Measurements from ENCODE around the gene CLRN2. TPM values are rescaled to one million over a fixed set of nuclear protein-coding genes. Genes with fewer than 3 reads are reported as not detected.

CLRN2 gene
- polyA plus RNA-seq, 1 experiment: not detected

DNA sequence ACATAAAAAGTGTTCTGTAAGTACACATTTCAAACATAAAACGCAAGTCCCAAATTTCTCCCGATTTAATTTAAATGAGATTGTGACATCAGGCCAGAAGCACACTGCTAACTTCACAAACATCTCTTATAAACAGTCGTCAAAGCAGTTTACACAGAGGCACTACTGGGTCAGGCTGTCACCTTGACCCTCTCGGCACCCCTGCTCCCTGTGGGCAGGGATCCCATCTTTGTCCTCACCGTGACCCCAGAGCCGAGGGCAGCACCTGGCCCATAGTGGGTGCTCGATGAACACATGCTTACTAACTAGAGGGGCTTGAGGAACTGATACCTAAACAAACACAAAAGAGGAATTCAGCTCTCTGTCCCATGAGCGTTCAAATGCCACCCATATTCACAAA, 25.2 kb upstream of the CLRN2 start:
- peaks cover 13% of the 10 kb centered on the region; the same call in 1 of the 2 replicates for H3K36me3 ChIP-seq (ENCODE audit: control insufficient read depth, insufficient read depth, low read length)
- CTCF ChIA-PET: interaction anchor here (3.1 kb wide), 1 partner anchor 17 kb away, joined by 9 read pairs; no protein-coding TSS in a partner anchor
- TF ChIP-seq, protein P1, sequence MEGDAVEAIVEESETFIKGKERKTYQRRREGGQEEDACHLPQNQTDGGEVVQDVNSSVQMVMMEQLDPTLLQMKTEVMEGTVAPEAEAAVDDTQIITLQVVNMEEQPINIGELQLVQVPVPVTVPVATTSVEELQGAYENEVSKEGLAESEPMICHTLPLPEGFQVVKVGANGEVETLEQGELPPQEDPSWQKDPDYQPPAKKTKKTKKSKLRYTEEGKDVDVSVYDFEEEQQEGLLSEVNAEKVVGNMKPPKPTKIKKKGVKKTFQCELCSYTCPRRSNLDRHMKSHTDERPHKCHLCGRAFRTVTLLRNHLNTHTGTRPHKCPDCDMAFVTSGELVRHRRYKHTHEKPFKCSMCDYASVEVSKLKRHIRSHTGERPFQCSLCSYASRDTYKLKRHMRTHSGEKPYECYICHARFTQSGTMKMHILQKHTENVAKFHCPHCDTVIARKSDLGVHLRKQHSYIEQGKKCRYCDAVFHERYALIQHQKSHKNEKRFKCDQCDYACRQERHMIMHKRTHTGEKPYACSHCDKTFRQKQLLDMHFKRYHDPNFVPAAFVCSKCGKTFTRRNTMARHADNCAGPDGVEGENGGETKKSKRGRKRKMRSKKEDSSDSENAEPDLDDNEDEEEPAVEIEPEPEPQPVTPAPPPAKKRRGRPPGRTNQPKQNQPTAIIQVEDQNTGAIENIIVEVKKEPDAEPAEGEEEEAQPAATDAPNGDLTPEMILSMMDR (IDR thresholded peaks at IDR 0.05; ENCODE audit: insufficient read depth, low read depth, low read length): no peak
- POLR2A ChIA-PET: no interaction called here
- no peaks in the 10 kb centered on the region for H3K27me3 ChIP-seq (ENCODE audit: control insufficient read depth, insufficient read depth, low read length)
- no peak for DNase-seq (ENCODE audit: low read depth)
- no peak overlapping the region for H3K4me3 ChIP-seq (ENCODE audit: low read depth, low read length)

DNA sequence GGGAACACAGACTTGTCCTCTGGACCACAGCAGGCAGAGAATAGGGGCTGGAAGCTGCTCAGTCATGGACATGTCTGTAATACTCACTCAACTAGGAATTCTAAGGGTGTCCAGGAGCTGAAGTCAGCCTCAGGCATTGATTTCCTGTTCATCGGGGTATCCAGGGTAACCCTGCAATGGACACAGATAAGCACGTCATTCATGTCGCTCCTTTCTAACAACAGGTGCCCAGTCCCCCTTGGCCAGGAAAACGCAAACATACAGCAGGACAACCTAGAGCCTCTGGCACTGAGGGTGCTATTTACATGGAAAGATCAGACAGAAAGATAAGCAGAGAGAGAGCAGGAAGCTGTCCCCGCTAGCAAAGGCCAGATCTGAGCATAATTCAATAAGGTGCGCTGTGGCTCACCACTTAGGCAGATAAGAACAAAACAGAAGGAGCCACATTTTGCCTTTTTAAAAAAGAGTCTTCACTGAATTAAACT, 24.3 kb upstream of the CLRN2 start:
- TF ChIP-seq, protein P1 (IDR thresholded peaks at IDR 0.05; ENCODE audit: insufficient read depth, low read depth, low read length): no peak
- Histone ChIP-seq H3K36me3 (ENCODE audit: control insufficient read depth, insufficient read depth, low read length) (peaks cover 13% of the 10 kb centered on the region; the same call in 1 of the 2 replicates), H3K4me3 (ENCODE audit: low read depth, low read length) (no peak overlapping the region), H3K27me3 (ENCODE audit: control insufficient read depth, insufficient read depth, low read length) (no peaks in the 10 kb centered on the region)
- no peak for DNase-seq (ENCODE audit: low read depth)
- ChIA-PET POLR2A (no interaction called here), CTCF (interaction anchor here (3.1 kb wide), 1 partner anchor 18 kb away, joined by 9 read pairs; no protein-coding TSS in a partner anchor)

DNA sequence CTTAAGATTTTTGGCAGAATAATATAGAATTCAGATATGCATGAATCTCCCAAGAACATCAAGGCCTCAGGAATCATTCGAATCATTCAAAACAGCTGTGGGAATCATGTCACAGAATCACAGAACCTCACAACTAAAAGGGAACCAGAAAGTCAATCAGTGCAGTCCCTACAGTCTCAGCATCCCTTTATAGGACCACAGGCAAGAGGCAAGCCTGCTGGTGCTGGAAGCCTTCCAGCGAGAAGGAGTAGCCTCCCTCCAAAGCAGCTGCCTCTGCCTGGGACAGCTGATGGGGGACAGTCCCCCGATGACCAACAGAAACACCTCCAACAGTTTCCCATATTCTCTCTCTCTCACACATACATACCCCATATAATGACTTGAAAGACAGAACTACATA, 23.8 kb upstream of the CLRN2 start:
- TF ChIP-seq, protein P1 (IDR thresholded peaks at IDR 0.05; ENCODE audit: insufficient read depth, low read depth, low read length): no peak
- no peak for DNase-seq (ENCODE audit: low read depth)
- no peak overlapping the region for H3K4me3 ChIP-seq (ENCODE audit: low read depth, low read length)
- CTCF ChIA-PET: interaction anchor here (3.1 kb wide), 1 partner anchor 18 kb away, joined by 9 read pairs; no protein-coding TSS in a partner anchor
- H3K27me3 ChIP-seq (ENCODE audit: control insufficient read depth, insufficient read depth, low read length): no peaks in the 10 kb centered on the region
- POLR2A ChIA-PET: no interaction called here
- H3K36me3 ChIP-seq (ENCODE audit: control insufficient read depth, insufficient read depth, low read length): peaks cover 13% of the 10 kb centered on the region; the same call in 1 of the 2 replicates

DNA sequence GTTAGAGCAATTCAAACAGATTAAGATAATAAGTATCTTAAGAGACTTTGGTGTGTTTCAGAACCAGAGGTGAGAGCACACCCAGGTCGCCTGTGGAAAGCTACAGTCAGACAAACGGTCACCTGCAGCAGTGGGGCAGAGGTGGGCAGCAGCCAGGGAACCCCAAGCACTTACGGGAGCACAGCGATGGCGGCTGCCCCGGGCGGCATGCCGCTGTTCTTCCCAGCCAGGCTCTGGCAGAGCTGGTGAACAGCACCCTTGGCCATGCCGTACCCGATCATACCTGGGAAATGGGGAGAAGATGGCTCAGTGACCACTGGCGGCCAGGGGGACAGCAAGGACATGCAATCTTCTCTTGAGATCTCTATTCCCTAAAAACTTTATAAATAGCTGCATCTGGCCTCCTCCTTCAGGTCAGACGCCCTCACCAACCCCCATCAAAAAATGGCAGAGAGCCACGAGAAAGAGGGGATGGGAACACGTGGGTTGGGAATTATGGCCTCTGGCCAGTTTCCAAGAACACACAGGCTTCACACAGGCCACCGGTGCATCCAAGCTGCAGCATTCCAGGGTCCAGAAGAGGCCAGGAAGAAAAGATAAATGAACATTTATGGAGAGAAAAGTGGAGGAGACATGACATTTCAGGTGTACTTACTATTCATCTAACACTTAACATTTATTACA, 22.8 kb upstream of the CLRN2 start:
- no peak overlapping the region for H3K4me3 ChIP-seq (ENCODE audit: low read depth, low read length)
- TF ChIP-seq, protein P1 (IDR thresholded peaks at IDR 0.05; ENCODE audit: insufficient read depth, low read depth, low read length): no peak
- ChIA-PET CTCF (interaction anchor here (0.6 to 3.1 kb wide), 3 partner anchors 17 to 33 kb away, joined by 4 to 9 read pairs (median 5); no protein-coding TSS in a partner anchor), POLR2A (no interaction called here)
- H3K27me3 ChIP-seq (ENCODE audit: control insufficient read depth, insufficient read depth, low read length): no peaks in the 10 kb centered on the region
- H3K36me3 ChIP-seq (ENCODE audit: control insufficient read depth, insufficient read depth, low read length): peaks cover 10% of the 10 kb centered on the region; the same call in 1 of the 2 replicates
- no peak for DNase-seq (ENCODE audit: low read depth)

DNA sequence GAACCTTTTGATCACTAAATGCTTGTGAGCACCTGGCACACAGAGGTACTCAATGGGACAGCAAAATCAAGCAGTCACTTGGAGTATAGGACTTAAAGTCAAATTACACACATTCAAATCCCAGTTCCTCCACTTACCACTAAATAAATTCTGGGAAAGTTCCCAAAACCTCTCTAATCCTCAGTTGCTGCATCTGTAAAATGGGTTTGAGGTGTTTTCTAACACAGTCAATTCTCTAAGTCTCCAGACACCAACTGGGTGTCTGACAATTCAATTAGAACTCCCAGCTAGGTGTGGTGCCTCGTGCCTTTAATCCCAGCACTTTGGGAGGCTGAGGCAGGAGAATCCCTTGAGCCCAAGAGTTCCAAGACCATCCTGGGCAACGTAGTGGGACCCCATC, 22.1 kb upstream of the CLRN2 start:
- H3K4me3 ChIP-seq (ENCODE audit: low read depth, low read length): no peak overlapping the region
- no peaks in the 10 kb centered on the region for H3K27me3 ChIP-seq (ENCODE audit: control insufficient read depth, insufficient read depth, low read length)
- POLR2A ChIA-PET: no interaction called here
- no peak for DNase-seq (ENCODE audit: low read depth)
- TF ChIP-seq, protein P1 (IDR thresholded peaks at IDR 0.05; ENCODE audit: insufficient read depth, low read depth, low read length): no peak
- CTCF ChIA-PET: interaction anchor here (0.9 to 3.1 kb wide), 3 partner anchors 11 to 20 kb away, joined by 4 to 9 read pairs (median 4); no protein-coding TSS in a partner anchor
- H3K36me3 ChIP-seq (ENCODE audit: control insufficient read depth, insufficient read depth, low read length): peaks cover 10% of the 10 kb centered on the region; the same call in 1 of the 2 replicates
